ENCODE measurements around the gene SPTY2D1.

- TF ChIP-seq EZH2 (IDR thresholded peaks at IDR 0.05) (no peak), POLR2AphosphoS5 (IDR thresholded peaks at IDR 0.05; ENCODE audit: borderline replicate concordance, low read depth, low read length) (no peak)
Measured at GRCh38 chr11:18600915-18601569, 33.1 kb downstream of the SPTY2D1 start.

All from SK-N-MC (cell line).